NB4 (cell line): Measurements from ENCODE around the gene KCTD5.
"Not testable (repeated sequence)": the region's sequence is repeated elsewhere in the genome, so short reads cannot be mapped to it uniquely, and the experiment has no call there.

Source experiments
- DNase-seq: peaks from one replicate; pipeline ENCODE4 v3.0.0; 2010; ENCODE audit warnings: low read depth
- H3K4me3 ChIP-seq: one replicate; pipeline ENCODE4 v1.5.1; 2011; ENCODE audit warnings: mild to moderate bottlenecking, low read depth, low read length, moderate library complexity
- CTCF ChIP-seq: IDR thresholded peaks from one replicate; pipeline ENCODE4 v1.5.1; 2012; ENCODE audit warnings: low read depth, low read length
- MAX ChIP-seq: IDR thresholded peaks from 2 replicates; pipeline ENCODE4 v1.6.1; 2011; ENCODE audit warnings: low read depth, low read length
- MYC ChIP-seq: IDR thresholded peaks from 2 replicates; pipeline ENCODE4 v1.6.1; 2011; ENCODE audit warnings: low read depth, low read length
- POLR2A ChIP-seq: IDR thresholded peaks from 2 replicates; pipeline ENCODE4 v1.6.1; 2011; ENCODE audit warnings: mild to moderate bottlenecking; ENCODE audit not compliant: insufficient read length; ENCODE audit errors: extremely low read depth

KCTD5 gene

GRCh38 chr16:2671741-2672140, 10.6 kb upstream of the KCTD5 start:
- TF ChIP-seq CTCF (no peak), MYC (no peak), MAX (no peak), POLR2A (no peak)
- H3K4me3 ChIP-seq, result peak overlapping the region; percentile 62

GRCh38 chr16:2673066-2673999, 9.0 kb upstream of the KCTD5 start:
- peak; percentile 95 for DNase-seq
- H3K4me3 ChIP-seq, result peak overlapping the region; percentile 66
- peak; percentile 54 for TF ChIP-seq POLR2A
- no peak for TF ChIP-seq CTCF
- TF ChIP-seq MYC, result no peak; the same call in 1 of the 2 replicates

More at GRCh38 chr16:2671741-2672140, 10.6 kb upstream of the KCTD5 start:
- no peak for DNase-seq

GRCh38 chr16:2675021-2675420, 7.3 kb upstream of the KCTD5 start:
- TF ChIP-seq MYC (no peak), CTCF (no peak), POLR2A (no peak), MAX (no peak)
- no peak for DNase-seq
- no peak overlapping the region for H3K4me3 ChIP-seq

GRCh38 chr16:2675714-2676113, 6.6 kb upstream of the KCTD5 start:
- TF ChIP-seq CTCF (no peak), POLR2A (no peak), MAX (no peak), MYC (no peak)
- no peak overlapping the region for H3K4me3 ChIP-seq
- DNase-seq, result peak; percentile 23

GRCh38 chr16:2676937-2677336, 5.4 kb upstream of the KCTD5 start:
- not testable (repeated sequence) for DNase-seq, H3K4me3 ChIP-seq

GRCh38 chr16:2678206-2678965, 3.9 kb upstream of the KCTD5 start:
- H3K4me3 ChIP-seq, DNase-seq: not testable (repeated sequence)

- DNase-seq, H3K4me3 ChIP-seq: not testable (repeated sequence)
These were observed 2.4 kb upstream of the KCTD5 start for GRCh38 chr16:2679902-2680301.

GRCh38 chr16:2680360-2680759, 2.0 kb upstream of the KCTD5 start:
- DNase-seq, H3K4me3 ChIP-seq: not testable (repeated sequence)

GRCh38 chr16:2683041-2683440, 718 bp downstream of the KCTD5 start:
- not testable (repeated sequence) for DNase-seq
- H3K4me3 ChIP-seq, result peak overlapping the region; percentile 99

GRCh38 chr16:2686075-2686474, 3.8 kb downstream of the KCTD5 start:
- not testable (repeated sequence) for DNase-seq, H3K4me3 ChIP-seq
